IPS DF 19.7 (cell line): ENCODE results near the gene TMEM63C.

Source experiments
- DNase-seq: peaks from one replicate; pipeline ENCODE4 v3.0.0-alpha.2; 2013; ENCODE audit warnings: low read depth, low spot score

TMEM63C gene

DNA sequence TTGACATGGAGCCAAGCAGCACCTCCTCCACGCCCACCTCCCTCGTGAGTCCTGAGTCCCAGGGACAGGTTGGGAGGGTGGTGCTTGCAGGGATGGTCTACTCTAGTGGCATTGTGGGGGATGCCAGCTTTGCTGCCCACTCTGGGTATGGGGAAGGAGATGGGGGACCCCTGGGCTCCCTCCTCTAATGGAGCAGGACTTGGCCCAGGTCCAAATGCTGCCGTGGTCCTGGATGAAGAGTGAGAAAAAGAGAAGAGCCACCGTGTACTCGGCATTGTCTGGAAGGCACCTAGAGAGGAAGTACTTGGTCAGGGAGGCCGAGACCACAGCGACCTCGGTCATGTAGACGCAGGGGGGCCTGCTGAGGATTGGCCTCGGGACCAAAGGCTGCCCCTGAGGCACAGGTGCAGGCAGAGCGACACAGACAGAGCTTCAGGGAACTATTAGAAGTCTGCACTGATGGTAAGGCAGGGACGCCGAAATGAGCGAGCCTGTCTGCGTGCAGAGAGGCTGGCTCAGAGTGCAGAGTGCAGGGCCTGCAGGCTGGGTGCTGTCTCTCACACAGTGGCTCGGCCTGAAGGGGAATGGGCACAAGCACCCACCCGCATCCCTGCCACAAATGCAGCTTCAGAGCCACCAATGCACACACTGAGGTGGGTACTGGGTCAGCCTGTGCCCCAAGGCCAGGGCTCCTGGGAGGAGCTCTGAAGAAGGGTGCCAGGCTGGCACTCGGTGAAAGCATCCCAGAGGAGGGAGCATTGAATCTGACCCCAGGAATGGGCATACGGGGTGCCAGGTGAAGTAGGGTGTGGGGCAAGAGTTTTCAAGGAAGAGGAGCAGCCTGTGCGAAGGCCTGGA is 72.0 kb downstream of the TMEM63C start:
- DNase-seq: no peak

DNA sequence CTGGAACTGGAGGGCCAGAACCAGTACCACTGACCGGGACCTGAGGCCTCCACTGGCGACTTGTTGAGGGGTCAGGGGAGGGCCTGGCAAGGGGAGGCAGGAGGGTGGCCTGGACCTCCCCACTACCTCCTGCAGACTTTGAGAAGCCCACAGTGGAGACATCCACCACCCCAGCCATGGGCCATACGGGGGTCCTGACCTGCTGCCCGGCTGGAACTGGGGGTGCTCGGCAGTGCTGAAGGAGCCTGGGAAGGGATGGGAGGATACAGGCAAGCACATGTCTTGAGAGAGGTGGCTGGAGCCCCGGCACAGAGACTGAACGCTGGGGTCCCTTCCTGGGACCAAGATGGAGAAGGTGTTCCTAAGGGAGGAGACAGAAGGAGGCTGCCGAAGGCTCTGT is 75.1 kb downstream of the TMEM63C start:
- DNase-seq: no peak

DNA sequence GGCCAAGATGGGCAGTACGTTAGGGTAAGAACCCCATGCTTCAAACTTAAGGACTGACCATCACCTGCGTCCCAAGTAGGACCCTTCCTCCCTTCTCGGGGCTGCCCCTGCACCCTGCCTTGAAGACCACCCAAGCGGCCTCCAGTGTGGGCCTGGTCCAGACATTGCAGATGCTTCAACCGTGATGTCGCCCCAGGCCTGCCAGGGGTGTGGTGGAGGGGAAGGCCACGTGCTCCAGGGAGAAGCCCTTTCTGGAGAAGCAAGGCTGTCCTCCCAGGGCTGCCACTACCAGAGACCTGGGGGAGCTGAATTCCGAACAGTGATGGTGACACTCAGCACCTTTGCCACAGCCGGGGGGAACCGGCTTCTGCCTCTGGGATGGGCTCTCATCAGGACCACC is 76.1 kb downstream of the TMEM63C start:
- no peak for DNase-seq

DNA sequence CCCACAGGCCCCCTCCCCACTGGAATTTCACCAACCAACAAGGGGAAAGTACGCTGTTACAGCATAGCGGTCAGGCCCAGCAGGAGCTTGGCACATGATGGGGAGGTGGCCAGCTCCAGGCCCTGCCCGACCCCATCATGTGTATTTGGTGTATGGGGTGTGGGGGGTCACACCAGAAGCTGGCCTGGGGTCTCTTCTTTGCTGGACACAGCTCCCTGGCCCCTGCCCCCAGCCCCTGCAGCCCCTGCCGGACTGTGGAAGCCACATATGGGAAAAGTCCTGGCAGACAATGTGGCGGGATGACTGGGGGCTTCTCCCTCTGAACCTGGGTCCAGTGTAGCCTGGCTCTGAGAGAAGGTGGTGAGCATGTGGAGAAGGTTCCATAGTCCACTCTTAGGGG is 77.0 kb downstream of the TMEM63C start:
- DNase-seq: no peak

DNA sequence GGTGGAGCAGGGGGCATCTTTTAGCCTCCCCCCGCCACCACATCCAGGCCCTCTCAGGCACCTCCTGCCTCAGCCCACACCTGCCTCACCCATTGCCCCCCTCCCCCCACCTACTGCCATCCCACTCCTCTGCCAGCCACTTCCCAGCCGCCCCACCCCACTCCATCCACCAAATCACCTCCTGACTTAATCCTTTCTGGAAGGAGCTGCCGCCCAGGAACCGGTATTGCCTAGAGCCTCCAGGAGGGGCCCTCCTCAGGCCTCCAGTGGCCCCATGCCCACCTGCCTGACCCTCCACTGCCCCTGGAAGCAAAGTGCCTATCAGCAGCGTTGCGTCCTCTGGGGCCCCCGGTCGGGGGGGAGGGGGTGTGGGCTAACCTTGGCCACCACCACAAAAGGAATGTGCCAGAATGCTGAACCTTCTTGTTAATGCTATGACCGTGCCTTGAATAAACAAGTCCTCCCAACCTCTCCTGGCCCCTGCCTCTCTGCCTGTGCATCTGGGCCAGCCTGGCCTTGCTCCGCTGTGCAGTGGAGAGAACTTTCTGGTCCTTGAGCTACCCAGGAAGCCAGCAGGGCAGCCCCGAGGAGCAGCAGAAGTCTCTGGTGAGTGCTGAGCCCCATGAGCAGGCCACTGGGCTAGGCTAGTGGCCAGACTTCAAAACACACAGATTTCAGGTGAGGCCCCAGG is 77.6 kb downstream of the TMEM63C start:
- no peak for DNase-seq

DNA sequence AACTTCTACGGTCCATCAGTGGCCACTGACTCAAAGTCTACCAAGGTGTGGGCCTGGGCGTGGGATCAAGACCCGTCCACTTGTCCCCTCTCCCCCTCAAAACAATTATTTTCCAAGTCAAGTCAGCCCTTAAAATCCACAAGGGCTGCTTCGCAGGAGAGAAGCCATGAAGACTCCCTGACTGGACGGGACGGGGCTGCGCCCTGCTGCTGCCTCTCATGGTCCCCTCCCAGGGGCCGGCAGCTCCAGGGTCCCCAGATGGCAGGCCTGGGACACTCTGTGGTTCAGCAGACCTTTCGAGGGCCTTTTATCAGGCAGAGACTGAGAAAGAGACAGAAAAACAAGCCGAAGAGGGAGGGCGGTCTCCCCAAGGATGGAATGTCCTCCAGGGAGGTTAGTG is 78.6 kb downstream of the TMEM63C start:
- DNase-seq: no peak

DNA sequence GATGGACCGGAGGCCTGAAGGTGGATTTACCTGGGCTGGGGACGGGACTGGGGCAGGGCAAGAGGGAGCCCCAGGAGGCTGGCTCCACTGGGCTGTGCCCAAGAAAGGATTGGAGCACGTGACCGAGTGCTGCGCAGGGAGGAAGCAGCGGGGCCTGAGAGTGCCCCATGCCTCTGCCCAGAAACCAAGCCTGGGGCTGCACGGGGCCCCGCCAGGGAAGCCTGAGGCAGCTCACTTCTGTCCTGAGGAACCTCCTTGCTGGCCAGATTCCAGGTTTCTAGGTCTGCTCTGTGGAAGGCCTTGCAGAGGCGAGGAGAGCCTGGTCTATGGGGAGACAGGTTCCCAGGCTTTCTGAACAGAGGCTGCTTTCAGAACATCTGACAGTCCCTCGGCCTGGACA is 79.0 kb downstream of the TMEM63C start:
- no peak for DNase-seq

- no peak for DNase-seq
Observed at GRCh38 chr14:77264466-77265186, 83.0 kb downstream of the TMEM63C start.

- DNase-seq: no peak
Observed at GRCh38 chr14:77265187-77265515, 83.6 kb downstream of the TMEM63C start.

GRCh38 chr14:77265561-77266335 is 84.2 kb downstream of the TMEM63C start:
- no peak for DNase-seq

DNA sequence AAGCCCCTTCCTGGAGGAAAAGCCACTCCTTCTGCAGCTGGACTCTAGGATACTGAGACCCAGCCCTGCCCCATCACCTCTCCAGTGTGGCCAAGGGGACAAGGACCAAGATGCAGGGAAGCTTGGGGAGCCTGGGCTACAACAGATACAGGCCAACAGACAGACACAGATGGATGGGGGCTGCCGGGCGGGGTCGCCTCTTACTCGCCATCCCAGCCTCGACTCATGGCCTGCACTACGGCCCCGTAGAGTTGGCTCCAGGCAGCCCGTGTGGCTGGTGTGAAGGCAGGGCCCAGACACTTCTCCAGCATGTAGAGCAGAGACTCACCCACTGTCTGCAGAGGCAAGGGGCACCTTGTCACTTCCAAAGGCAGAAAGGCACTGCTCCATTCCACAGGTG is 84.7 kb downstream of the TMEM63C start:
- no peak for DNase-seq

DNA sequence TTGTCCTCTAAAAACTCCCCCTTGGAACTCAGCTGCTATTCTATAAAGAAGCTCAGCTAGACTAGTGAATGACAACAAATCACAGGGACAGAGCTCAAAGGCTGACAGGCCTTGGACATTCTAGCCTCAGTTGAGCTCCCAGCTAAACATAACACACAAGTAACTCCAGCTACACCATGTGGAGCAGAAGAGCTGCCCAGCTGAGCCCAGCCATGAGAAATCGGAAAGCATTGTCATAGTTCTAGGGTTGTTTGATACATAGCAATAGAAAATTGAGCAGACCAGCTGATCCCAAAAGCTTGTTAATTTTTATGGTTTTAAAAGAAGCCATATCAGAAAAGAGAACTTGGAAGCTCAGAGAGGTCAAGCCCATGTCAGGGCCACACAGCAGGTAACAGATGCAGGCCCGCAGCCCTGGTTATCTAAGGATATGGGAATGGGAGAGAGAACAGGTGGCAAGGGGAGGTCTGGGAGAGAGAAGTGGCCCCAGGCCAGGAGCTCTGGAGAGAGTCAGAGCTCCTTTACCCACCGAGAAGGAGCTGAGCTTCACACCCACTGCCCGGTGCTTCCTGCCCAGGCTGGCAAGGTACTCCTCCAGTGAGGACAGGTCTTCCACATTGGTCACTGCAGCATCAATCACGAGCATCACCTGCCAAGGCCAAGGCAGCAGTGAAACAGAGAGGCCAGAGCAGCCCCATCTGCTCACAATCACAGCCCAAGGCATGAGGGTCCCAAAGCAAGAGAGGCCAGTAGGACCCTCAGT is 86.5 kb downstream of the TMEM63C start:
- no peak for DNase-seq

DNA sequence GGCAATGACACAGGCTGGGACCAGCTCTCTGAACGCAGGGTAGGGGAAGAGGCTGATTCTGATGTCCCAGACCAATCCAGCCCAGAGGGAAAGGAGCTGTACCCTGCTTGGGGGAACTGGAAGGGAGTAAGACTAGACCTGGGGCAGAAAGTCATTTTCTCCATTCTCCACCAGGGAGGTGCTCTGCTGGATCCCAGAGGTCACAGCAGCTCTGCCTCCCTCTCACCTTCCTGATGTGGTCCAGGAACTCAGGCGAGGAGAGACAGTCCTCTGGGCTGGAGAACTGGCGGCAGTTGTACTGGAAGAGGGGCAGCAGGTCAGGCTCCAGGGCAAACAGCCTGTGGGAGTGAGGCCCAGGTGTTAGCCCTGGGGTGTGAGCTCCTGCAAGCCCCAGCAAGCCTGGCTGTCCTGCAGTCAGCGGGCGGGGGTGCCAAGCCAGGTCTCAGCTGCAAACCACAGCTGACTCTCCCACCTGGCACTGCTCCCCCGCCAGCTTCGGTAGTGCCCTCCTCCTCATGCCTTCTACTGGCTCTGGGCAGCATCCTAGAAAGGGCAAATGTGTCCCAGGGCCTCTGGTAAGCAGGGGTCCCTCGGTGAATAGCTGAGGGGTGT is 87.5 kb downstream of the TMEM63C start:
- no peak for DNase-seq

GRCh38 chr14:77270361-77271112 is 88.9 kb downstream of the TMEM63C start:
- DNase-seq: no peak

GRCh38 chr14:77271113-77271710 is 89.6 kb downstream of the TMEM63C start, which contains the start of gene NGB:
Gene NGB, minus strand, starts transcription at chr14:77271206. Its CDS starts 269 bp downstream, at chr14:77270937.
- DNase-seq: no peak

DNA sequence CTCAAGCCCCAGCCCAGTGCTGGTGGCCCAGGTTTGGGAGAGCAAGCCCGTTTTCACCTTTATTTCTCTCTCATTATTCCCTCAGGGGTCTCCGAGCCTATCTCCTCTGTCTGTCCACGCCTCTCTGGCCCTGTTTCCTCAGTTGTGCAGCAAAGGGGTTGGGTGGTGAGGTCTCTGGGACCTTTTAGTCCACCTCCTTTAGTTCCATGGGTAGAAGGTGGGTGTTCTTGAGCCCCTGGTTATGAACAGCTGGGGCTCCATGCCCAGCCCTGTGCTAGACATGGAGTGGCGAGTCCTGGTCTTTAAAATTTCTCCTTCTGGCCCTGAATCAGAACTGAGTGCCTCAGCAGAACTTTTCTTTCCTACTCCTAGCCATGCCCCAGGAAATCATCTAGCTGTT is 90.7 kb downstream of the TMEM63C start:
- no peak for DNase-seq

- DNase-seq: no peak
Observed at GRCh38 chr14:77273796-77274195, 92.2 kb downstream of the TMEM63C start.

- DNase-seq: no peak
Observed at GRCh38 chr14:77275041-77275580, 93.5 kb downstream of the TMEM63C start.

DNA sequence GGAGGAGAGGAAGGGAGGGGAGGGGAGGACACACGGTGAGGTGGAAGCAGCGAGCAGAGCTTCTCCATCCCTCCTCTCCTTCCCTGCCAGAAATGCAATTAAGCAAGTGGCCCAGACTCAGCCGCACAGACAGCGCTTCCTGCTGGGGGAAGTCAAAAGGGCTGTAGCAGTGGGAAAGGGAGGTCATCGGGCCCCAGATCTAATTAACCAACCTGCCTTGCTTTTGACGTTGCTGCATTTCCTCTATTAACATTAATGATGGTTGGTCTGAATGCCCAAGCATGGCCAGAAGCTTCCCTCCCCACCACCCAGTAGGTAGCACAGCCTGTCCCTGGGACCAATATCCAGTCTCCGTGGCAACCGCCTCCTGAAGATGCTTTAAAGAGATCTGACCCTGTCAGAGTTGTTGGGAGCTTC is 94.0 kb downstream of the TMEM63C start:
- no peak for DNase-seq
